HCT116 (cell line): Measurements from ENCODE around the gene PCDHGC4.

Experiments used
- EGR1 ChIP-seq: IDR thresholded peaks from 2 replicates; pipeline ENCODE4 v1.6.1; 2012; ENCODE audit warnings: low read depth
- EZH2 ChIP-seq: fragments of 200-600 bp; sonication (generic); IDR thresholded peaks from 2 replicates; pipeline ENCODE4 v1.6.1; 2017; ENCODE audit warnings: antibody characterized with exemption, mixed run types
- EZH2phosphoT487 ChIP-seq: fragments of 200-600 bp; IDR thresholded peaks from 2 replicates; pipeline ENCODE4 v1.6.1; 2018; ENCODE audit warnings: antibody characterized with exemption, borderline replicate concordance
- FOSL1 ChIP-seq: IDR thresholded peaks from 2 replicates; pipeline ENCODE4 v1.6.1; 2012; ENCODE audit warnings: low read depth
- POLR2A ChIP-seq: IDR thresholded peaks from 2 replicates; pipeline ENCODE4 v1.7.0; 2011; ENCODE audit warnings: borderline replicate concordance; ENCODE audit not compliant: insufficient read depth, insufficient read length; ENCODE audit errors: extremely low read depth
- POLR2AphosphoS5 ChIP-seq: IDR thresholded peaks from 2 replicates; pipeline ENCODE4 v1.6.1; 2011; ENCODE audit warnings: mild to moderate bottlenecking, low read depth, low read length, moderate library complexity
- SIN3A ChIP-seq: IDR thresholded peaks from 2 replicates; pipeline ENCODE4 v1.6.1; 2012; ENCODE audit warnings: low read depth
- YY1 ChIP-seq: IDR thresholded peaks from 2 replicates; pipeline ENCODE4 v1.6.1; 2011; ENCODE audit warnings: low read length, low read depth, moderate library complexity, mild to moderate bottlenecking; ENCODE audit not compliant: insufficient replicate concordance; ENCODE audit errors: extremely low read depth
- ZFX ChIP-seq: fragments of 450-650 bp; IDR thresholded peaks from 2 replicates; pipeline ENCODE4 v1.6.1; 2017
- TF ChIP-seq, protein P1 (sequence below), 3 experiments: fragments of 200-600 bp in 1 of 3; sonication (generic) in 1 of 3; IDR thresholded peaks in 2 of 3; conservative IDR thresholded peaks in 1 of 3; 2 replicates each; pipeline ENCODE4 v1.5.1; 2012 to 2017; ENCODE audit warnings: low read depth in 2 of 3, low read length in 2 of 3, antibody characterized with exemption in 1 of 3, borderline replicate concordance in 1 of 3, control low read depth in 1 of 3, mild to moderate bottlenecking in 1 of 3, mixed read lengths in 1 of 3, mixed run types in 1 of 3, moderate library complexity in 1 of 3; ENCODE audit not compliant: insufficient read depth in 1 of 3
- TF ChIP-seq, protein P2 (sequence below): IDR thresholded peaks from 2 replicates; pipeline ENCODE4 v1.6.1; 2012; ENCODE audit warnings: low read depth
- TF ChIP-seq, protein P3 (sequence below): IDR thresholded peaks from 2 replicates; pipeline ENCODE4 v1.6.1; 2012
- TF ChIP-seq, protein P4 (sequence below): IDR thresholded peaks from 2 replicates; pipeline ENCODE4 v1.6.1; 2011; ENCODE audit warnings: mild to moderate bottlenecking, low read length, moderate library complexity; ENCODE audit not compliant: insufficient replicate concordance; ENCODE audit errors: extremely low read depth
- TF ChIP-seq, protein P5 (sequence below): IDR thresholded peaks from 2 replicates; pipeline ENCODE4 v1.6.1; 2012

DNA sequence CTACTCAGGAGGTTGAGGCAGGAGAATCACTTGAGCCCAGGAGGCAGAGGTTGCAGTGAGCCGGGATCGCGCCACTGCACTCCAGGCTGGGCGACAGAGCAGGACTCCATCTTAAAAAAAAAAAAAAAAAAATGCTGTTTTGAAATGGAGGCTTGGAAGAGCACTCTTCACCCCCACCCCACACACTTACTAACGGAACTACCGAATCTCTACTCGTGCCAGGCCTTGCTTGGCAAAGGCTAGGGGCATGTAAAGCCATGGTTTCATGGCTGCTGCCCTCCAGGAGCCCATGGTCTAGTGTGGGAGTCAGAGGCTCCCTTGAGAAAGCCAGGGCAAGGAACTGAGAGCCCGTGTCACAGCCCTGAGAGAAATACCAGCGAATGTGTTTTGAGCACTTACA, 25.3 kb downstream of the PCDHGC4 start:
- TF ChIP-seq POLR2AphosphoS5, result no peak
- TF ChIP-seq, protein P1, sequence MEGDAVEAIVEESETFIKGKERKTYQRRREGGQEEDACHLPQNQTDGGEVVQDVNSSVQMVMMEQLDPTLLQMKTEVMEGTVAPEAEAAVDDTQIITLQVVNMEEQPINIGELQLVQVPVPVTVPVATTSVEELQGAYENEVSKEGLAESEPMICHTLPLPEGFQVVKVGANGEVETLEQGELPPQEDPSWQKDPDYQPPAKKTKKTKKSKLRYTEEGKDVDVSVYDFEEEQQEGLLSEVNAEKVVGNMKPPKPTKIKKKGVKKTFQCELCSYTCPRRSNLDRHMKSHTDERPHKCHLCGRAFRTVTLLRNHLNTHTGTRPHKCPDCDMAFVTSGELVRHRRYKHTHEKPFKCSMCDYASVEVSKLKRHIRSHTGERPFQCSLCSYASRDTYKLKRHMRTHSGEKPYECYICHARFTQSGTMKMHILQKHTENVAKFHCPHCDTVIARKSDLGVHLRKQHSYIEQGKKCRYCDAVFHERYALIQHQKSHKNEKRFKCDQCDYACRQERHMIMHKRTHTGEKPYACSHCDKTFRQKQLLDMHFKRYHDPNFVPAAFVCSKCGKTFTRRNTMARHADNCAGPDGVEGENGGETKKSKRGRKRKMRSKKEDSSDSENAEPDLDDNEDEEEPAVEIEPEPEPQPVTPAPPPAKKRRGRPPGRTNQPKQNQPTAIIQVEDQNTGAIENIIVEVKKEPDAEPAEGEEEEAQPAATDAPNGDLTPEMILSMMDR (IDR thresholded peaks at IDR 0.05 in 2 of 3, conservative IDR thresholded peaks at IDR 0.05 in 1 of 3; ENCODE audit: borderline replicate concordance in 1 of 3, insufficient read depth in 1 of 3, low read depth in 2 of 3, low read length in 2 of 3), result no peak
- TF ChIP-seq EGR1, result no peak
- TF ChIP-seq YY1, result no peak
- TF ChIP-seq, protein P2, sequence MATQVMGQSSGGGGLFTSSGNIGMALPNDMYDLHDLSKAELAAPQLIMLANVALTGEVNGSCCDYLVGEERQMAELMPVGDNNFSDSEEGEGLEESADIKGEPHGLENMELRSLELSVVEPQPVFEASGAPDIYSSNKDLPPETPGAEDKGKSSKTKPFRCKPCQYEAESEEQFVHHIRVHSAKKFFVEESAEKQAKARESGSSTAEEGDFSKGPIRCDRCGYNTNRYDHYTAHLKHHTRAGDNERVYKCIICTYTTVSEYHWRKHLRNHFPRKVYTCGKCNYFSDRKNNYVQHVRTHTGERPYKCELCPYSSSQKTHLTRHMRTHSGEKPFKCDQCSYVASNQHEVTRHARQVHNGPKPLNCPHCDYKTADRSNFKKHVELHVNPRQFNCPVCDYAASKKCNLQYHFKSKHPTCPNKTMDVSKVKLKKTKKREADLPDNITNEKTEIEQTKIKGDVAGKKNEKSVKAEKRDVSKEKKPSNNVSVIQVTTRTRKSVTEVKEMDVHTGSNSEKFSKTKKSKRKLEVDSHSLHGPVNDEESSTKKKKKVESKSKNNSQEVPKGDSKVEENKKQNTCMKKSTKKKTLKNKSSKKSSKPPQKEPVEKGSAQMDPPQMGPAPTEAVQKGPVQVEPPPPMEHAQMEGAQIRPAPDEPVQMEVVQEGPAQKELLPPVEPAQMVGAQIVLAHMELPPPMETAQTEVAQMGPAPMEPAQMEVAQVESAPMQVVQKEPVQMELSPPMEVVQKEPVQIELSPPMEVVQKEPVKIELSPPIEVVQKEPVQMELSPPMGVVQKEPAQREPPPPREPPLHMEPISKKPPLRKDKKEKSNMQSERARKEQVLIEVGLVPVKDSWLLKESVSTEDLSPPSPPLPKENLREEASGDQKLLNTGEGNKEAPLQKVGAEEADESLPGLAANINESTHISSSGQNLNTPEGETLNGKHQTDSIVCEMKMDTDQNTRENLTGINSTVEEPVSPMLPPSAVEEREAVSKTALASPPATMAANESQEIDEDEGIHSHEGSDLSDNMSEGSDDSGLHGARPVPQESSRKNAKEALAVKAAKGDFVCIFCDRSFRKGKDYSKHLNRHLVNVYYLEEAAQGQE, result no peak
- TF ChIP-seq, protein P3, sequence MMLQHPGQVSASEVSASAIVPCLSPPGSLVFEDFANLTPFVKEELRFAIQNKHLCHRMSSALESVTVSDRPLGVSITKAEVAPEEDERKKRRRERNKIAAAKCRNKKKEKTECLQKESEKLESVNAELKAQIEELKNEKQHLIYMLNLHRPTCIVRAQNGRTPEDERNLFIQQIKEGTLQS, result no peak
- TF ChIP-seq POLR2A, result no peak
- TF ChIP-seq, protein P4, sequence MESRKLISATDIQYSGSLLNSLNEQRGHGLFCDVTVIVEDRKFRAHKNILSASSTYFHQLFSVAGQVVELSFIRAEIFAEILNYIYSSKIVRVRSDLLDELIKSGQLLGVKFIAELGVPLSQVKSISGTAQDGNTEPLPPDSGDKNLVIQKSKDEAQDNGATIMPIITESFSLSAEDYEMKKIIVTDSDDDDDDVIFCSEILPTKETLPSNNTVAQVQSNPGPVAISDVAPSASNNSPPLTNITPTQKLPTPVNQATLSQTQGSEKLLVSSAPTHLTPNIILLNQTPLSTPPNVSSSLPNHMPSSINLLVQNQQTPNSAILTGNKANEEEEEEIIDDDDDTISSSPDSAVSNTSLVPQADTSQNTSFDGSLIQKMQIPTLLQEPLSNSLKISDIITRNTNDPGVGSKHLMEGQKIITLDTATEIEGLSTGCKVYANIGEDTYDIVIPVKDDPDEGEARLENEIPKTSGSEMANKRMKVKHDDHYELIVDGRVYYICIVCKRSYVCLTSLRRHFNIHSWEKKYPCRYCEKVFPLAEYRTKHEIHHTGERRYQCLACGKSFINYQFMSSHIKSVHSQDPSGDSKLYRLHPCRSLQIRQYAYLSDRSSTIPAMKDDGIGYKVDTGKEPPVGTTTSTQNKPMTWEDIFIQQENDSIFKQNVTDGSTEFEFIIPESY, result no peak
- no peak for TF ChIP-seq EZH2phosphoT487
- TF ChIP-seq EZH2, result no peak
- TF ChIP-seq ZFX, result no peak
- TF ChIP-seq, protein P5, sequence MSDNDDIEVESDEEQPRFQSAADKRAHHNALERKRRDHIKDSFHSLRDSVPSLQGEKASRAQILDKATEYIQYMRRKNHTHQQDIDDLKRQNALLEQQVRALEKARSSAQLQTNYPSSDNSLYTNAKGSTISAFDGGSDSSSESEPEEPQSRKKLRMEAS, result no peak
- no peak for TF ChIP-seq SIN3A
- TF ChIP-seq FOSL1, result no peak
